Mesothelial cell of epicardium (in vitro differentiated cells): Measurements from ENCODE around the gene TMEM17. TPM values are rescaled to one million over a fixed set of nuclear protein-coding genes. Genes with fewer than 3 reads are reported as not detected.

Experiments used
- DNase-seq, 2 experiments: peaks; one replicate each; pipeline ENCODE4 v3.0.0; 2021; ENCODE audit warnings: low spot score in 2 of 2; ENCODE audit not compliant: unreplicated experiment in 2 of 2
- H3K27ac Mint-ChIP-seq: 2 replicates; pipeline ENCODE4 v1.8.0; 2021; ENCODE audit warnings: mixed read lengths
- H3K27me3 Mint-ChIP-seq: 2 replicates; pipeline ENCODE4 v1.8.0; 2021; ENCODE audit warnings: low read depth, mixed read lengths
- H3K36me3 Mint-ChIP-seq: 2 replicates; pipeline ENCODE4 v1.8.0; 2021; ENCODE audit warnings: mixed read lengths
- H3K4me1 Mint-ChIP-seq: 2 replicates; pipeline ENCODE4 v1.8.0; 2021; ENCODE audit warnings: mixed read lengths
- H3K4me3 Mint-ChIP-seq: 2 replicates; pipeline ENCODE4 v1.8.0; 2021; ENCODE audit warnings: mild to moderate bottlenecking, moderate library complexity, mixed read lengths
- H3K9me3 Mint-ChIP-seq: 2 replicates; pipeline ENCODE4 v1.8.0; 2021; ENCODE audit warnings: mixed read lengths
- CTCF ChIP-seq: fragments of 200-600 bp; sonication (generic); IDR thresholded peaks from one replicate; pipeline ENCODE4 v1.5.0; 2021; ENCODE audit warnings: antibody characterized with exemption; ENCODE audit not compliant: unreplicated experiment
- total RNA-seq: library from RNA; stranded (reverse); gene quantifications from 3 replicates; pipeline ENCODE4 v1.2.1, GENCODE V29; 2021

Gene TMEM17
- total RNA-seq, 1 donor from 2014 or later: 4.2 TPM

- no peak for TF ChIP-seq CTCF
- H3K27ac Mint-ChIP-seq: no peak overlapping the region
- no peaks in the 10 kb centered on the region for H3K27me3 Mint-ChIP-seq
- no peak for DNase-seq
- H3K9me3 Mint-ChIP-seq: no peaks in the 10 kb centered on the region
- H3K4me3 Mint-ChIP-seq: no peak overlapping the region
- H3K36me3 Mint-ChIP-seq: no peaks in the 10 kb centered on the region
- peaks cover 6% of the 10 kb centered on the region for H3K4me1 Mint-ChIP-seq
Observed at GRCh38 chr2:62464221-62465007, 41.6 kb downstream of the TMEM17 start.

GRCh38 chr2:62462211-62462610 is 43.8 kb downstream of the TMEM17 start:
- Mint-ChIP-seq H3K4me3 (no peak overlapping the region), H3K27me3 (no peaks in the 10 kb centered on the region), H3K4me1 (peaks cover 6% of the 10 kb centered on the region), H3K9me3 (no peaks in the 10 kb centered on the region), H3K36me3 (no peaks in the 10 kb centered on the region), H3K27ac (no peak overlapping the region)
- DNase-seq: no peak
- no peak for TF ChIP-seq CTCF

GRCh38 chr2:62461707-62462106 is 44.3 kb downstream of the TMEM17 start:
- Mint-ChIP-seq H3K9me3 (no peaks in the 10 kb centered on the region), H3K27ac (no peak overlapping the region), H3K4me3 (no peak overlapping the region), H3K4me1 (peaks cover 6% of the 10 kb centered on the region), H3K36me3 (no peaks in the 10 kb centered on the region), H3K27me3 (no peaks in the 10 kb centered on the region)
- no peak for TF ChIP-seq CTCF
- DNase-seq: no peak

DNA sequence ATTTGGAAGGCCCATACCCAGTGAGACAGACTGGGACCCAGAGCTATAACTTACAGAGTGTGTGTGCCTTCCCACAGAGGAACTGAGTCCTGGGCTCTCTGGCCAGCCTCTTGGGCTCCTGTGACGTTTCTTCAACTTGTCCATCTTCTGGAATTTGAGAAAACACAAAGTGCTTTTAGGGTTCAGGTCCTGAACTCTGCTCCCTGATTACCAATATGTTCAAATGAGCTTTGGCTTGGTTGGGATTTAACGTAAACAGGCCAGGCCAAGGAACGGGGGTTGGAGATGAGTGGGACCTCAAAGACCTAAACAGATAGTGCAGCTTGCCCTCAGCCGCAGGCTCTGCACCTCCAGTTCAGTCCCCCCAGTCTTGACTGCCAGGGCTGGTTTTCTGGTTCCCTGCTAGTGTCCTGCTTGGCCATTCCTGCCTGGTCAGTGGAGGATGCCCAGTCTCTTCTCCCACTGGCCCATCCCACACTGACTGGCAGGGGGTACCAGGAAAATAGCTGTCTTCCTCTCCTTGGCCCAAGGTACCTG is 44.9 kb downstream of the TMEM17 start:
- Mint-ChIP-seq H3K36me3 (no peaks in the 10 kb centered on the region), H3K27ac (no peak overlapping the region), H3K9me3 (no peaks in the 10 kb centered on the region), H3K4me3 (no peak overlapping the region), H3K27me3 (peaks cover 5% of the 10 kb centered on the region), H3K4me1 (peaks cover 3% of the 10 kb centered on the region)
- TF ChIP-seq CTCF: no peak
- no peak for DNase-seq

GRCh38 chr2:62460175-62460574 is 45.8 kb downstream of the TMEM17 start:
- Mint-ChIP-seq H3K27ac (no peak overlapping the region), H3K4me1 (no peaks in the 10 kb centered on the region), H3K9me3 (no peaks in the 10 kb centered on the region), H3K36me3 (no peaks in the 10 kb centered on the region), H3K4me3 (no peak overlapping the region), H3K27me3 (peaks cover 8% of the 10 kb centered on the region)
- no peak for TF ChIP-seq CTCF
- no peak for DNase-seq
